NCI-H526 treated with DMSO at 0.1 percent for 48 hours (cell line): ENCODE measurements around the gene JAKMIP1.
"Not testable (repeated sequence)": the region's sequence is repeated elsewhere in the genome, so short reads cannot be mapped to it uniquely, and the experiment has no call there.

Experiments used
- DNase-seq: peaks from one replicate; lab custom pipeline; 2025; lab: John Stamatoyannopoulos, UW

JAKMIP1 gene

GRCh38 chr4:6143603-6144181, 56.7 kb downstream of the JAKMIP1 start:
- DNase-seq, result no peak

- DNase-seq, result no peak
These were observed 57.3 kb downstream of the JAKMIP1 start for GRCh38 chr4:6142935-6143602.

- DNase-seq, result no peak
These were observed 57.8 kb downstream of the JAKMIP1 start for GRCh38 chr4:6142511-6142910.

GRCh38 chr4:6141554-6141953, 58.8 kb downstream of the JAKMIP1 start:
- no peak for DNase-seq

GRCh38 chr4:6141021-6141420, 59.3 kb downstream of the JAKMIP1 start:
- DNase-seq, result not testable (repeated sequence)

GRCh38 chr4:6137747-6138135, 62.6 kb downstream of the JAKMIP1 start:
- no peak for DNase-seq

GRCh38 chr4:6137027-6137746, 63.2 kb downstream of the JAKMIP1 start:
- no peak for DNase-seq

GRCh38 chr4:6134612-6135220, 65.6 kb downstream of the JAKMIP1 start:
- DNase-seq, result no peak

GRCh38 chr4:6132716-6133115, 67.6 kb downstream of the JAKMIP1 start:
- DNase-seq, result no peak

- DNase-seq, result peak; percentile 26
These were observed 72.0 kb downstream of the JAKMIP1 start for GRCh38 chr4:6128221-6128850.

- no peak for DNase-seq
These were observed 73.2 kb downstream of the JAKMIP1 start for GRCh38 chr4:6126971-6127745.

- no peak for DNase-seq
These were observed 75.2 kb downstream of the JAKMIP1 start for GRCh38 chr4:6125103-6125651.

- no peak for DNase-seq
These were observed 75.8 kb downstream of the JAKMIP1 start for GRCh38 chr4:6124386-6125102.

- DNase-seq, result no peak
These were observed 76.4 kb downstream of the JAKMIP1 start for GRCh38 chr4:6123976-6124375.

- no peak for DNase-seq
These were observed 76.8 kb downstream of the JAKMIP1 start for GRCh38 chr4:6123541-6123940.

- no peak for DNase-seq
These were observed 77.2 kb downstream of the JAKMIP1 start for GRCh38 chr4:6123116-6123515.

GRCh38 chr4:6122496-6122895, 77.9 kb downstream of the JAKMIP1 start:
- DNase-seq, result no peak

- no peak for DNase-seq
These were observed 78.4 kb downstream of the JAKMIP1 start for GRCh38 chr4:6121941-6122340.

GRCh38 chr4:6121276-6121850, 79.0 kb downstream of the JAKMIP1 start:
- no peak for DNase-seq

GRCh38 chr4:6120361-6120760, 80.0 kb downstream of the JAKMIP1 start:
- no peak for DNase-seq
